ENCODE data around the gene MRPL4.
"Not testable (repeated sequence)": the region's sequence is repeated elsewhere in the genome, so short reads cannot be mapped to it uniquely, and the experiment has no call there.

The MRPL4 gene

GRCh38 chr19:10260141-10260584, 8.1 kb downstream of the MRPL4 start:
- DNase-seq (ENCODE audit: low read depth in 2 of 3, low spot score in 2 of 3) = peak; percentile 39 to 53 (median 45)

DNA sequence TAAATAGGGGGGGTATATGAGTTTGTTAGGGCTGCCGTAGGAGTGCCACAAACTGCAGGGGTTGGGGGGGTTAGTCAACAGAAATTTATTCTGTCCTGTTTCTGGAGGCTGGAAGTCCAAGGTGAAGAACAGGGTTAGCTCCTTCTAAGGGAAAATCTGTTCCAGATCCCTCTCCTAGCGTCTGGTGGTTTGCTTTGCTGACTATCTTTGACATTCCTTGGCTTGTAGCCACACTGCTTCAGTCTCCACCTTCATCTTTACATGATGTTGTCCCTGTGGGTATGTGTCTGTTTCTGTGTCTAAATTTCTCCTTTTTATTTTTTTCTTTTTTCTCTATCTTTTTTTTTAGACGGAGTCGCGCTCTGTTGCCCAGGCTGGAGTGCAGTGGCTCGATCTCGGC, 10.8 kb downstream of the MRPL4 start:
- DNase-seq (ENCODE audit: low read depth in 2 of 3, low spot score in 2 of 3) = no peak

DNA sequence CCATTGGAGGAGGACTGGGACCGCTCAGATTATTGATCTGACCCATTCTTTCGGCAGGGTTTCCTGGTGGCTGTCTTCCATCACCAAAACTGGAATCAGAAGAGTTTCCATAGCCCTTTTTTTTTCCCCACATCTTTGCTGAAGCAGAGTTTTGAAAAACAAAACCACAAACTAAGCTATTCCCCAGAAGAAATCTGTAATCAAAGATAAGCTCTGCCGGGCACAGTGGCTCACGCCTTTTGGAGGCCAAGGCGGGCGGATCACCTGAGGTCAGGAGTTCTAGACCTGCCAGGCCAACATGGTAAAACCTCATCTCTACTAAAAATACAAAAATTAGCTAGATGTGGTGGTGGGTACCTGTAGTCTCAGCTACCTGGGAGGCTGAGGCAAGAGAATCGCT, 14.7 kb downstream of the MRPL4 start:
- no peak for DNase-seq (ENCODE audit: low read depth in 2 of 3, low spot score in 2 of 3)

DNA sequence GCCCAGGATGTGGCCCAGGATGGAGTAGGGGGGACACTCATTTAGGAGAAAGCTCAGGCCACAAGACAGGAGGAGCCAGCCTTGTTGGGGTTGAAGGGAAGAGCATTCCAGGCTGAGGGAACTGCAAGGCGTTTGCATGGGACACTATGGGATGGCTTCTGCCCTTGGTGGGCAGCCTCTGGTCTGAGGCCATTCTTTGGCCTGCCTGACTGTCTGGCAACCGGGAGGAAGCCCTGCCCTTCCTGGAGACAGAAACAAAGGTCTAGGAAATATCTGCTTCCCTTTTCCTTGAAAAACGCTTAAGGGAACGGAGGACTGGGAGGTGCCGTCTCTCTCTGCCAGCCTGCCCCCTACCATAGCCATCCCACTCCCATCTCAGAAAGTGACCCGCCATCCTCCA, 16.1 kb downstream of the MRPL4 start:
- no peak for DNase-seq (ENCODE audit: low read depth in 2 of 3, low spot score in 2 of 3)

DNA sequence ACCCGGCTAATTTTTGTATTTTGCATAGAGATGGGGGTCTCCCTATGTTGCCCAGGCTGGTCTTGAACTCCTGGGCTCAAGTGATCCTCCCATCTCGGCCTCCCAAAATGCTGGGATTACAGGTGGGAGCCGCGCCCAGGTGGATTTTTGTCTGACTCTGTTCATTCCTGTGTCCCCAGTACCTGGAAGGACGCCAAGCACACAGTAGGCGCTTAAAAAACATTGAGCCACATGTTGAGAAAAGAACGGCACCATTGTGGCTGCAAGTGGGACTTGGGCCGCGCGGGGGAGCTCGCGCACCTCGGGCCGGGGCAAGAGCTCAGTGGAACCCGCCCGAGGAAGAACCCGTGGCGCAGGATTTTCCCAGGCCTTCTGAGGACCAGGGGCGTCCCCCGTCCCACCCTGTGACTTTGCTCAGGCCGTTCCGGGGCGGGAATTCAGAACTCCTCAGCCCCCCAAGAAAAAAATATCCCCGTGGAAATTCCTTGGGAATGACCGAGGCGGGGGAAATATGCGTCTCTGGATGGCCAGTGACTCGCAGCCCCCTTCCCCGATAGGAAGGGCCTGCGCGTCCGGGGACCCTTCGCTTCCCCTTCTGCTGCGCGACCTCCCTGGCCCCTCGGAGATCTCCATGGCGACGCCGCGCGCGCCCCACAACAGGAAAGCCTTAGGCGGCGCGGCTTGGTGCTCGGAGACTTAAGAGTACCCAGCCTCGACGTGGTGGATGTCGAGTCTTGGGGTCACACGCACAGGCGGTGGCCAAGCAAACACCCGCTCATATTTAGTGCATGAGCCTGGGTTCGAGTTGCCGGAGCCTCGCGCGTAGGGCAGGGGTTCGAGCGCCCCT, 17.5 kb downstream of the MRPL4 start:
- peak; percentile 72 to 94 (median 80) for DNase-seq (ENCODE audit: low read depth in 2 of 3, low spot score in 2 of 3)

- peak in 2 of 3 experiments; percentile 72 to 74 for DNase-seq (ENCODE audit: low read depth in 2 of 3, low spot score in 2 of 3)
These were observed 18.2 kb downstream of the MRPL4 start for GRCh38 chr19:10270180-10270615.

GRCh38 chr19:10270616-10271394, 18.8 kb downstream of the MRPL4 start, which contains the start of gene ICAM1:
ICAM1 (plus strand) TSS chr19:10271120; CDS start chr19:10271160, 40 bp downstream.
- DNase-seq (ENCODE audit: low read depth in 2 of 3, low spot score in 2 of 3) = peak; percentile 52 to 65 (median 61)

DNA sequence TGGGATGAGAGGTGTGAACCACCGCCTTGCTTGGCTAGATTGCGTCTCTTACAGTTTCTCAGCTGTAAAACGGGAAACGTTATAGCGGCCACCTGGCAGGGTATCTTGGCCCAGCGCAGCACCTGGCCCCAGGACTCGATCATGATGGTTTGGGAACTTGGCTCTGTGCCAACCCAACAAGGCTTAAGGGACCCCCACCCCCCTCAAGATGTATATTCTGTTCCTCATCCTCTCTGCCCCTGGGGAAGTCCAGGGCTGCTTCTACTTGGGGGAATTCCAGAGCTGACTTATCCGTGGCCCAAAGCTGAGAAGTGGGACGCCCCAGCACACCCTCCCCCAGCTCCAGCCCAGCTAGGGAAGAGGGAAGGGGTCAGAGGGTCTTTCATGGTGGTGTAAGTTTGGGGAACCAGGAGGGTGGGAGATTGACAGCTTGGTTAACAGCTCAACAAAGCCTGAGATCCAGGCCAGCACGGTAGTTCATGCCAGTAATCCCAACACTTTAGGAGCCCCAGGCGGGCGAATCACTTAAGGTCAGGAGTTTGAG, 19.6 kb downstream of the MRPL4 start:
- no peak for DNase-seq (ENCODE audit: low read depth in 2 of 3, low spot score in 2 of 3)

- DNase-seq (ENCODE audit: low read depth in 2 of 3, low spot score in 2 of 3) = no peak
These were observed 22.6 kb downstream of the MRPL4 start for GRCh38 chr19:10274589-10274988.

DNA sequence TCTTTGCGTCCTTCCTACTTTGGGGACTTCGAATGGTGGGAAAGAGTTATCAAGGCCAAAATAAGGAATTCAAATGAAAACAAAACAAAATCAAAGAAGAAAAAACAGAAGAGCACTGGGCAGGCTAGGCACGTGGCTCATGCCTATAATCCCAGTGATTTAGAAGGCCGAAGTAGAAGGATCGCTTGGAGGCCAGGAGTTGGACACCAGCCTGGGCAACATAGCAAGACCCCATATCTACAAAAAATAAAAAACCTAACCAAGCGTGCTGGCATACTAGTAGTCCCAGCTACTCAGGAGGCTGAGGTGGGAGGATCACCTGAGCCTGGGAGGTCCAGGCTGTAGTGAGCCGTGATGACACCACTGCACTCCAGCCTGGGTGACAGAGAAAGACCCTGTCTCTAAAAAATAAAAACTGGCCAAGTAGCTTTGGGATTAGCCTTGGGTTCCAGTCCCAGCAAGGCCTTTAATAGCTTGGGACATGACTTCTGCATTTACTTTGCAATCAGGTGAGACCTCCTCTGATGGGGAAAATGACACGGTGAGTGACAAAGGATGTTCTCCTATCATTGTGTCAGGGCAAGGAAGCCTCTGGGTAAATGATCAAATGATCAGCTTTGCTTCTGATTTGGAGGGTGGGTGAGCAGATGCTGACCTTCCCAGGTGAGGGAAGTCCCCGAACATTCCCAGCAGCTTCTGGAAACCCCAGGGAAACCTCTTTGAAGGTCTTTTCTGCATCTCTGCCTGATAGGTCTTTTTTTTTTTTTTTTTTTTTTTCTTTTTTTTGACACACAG, 26.0 kb downstream of the MRPL4 start:
- DNase-seq (ENCODE audit: low read depth in 2 of 3, low spot score in 2 of 3) = no peak

DNA sequence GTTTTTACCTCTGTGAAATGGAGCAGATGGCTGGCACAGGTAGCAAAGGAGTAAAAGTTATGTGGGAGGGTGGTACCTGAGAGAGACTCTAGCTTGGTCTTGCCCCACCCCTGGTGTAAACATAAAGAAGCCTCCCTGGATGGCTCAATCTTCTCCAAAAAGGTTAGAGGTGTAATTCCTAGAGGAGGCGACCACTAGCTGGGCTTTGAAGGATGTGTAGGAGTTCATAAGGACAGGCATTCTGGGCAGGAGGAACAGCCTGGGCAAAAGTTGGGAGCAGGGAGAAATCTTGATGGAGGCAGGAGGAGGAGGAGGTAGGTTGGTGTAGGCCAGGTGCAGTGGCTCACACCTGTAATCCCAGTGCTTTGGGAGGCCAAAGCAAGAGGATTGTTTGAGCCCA, 26.9 kb downstream of the MRPL4 start:
- no peak for DNase-seq (ENCODE audit: low read depth in 2 of 3, low spot score in 2 of 3)

GRCh38 chr19:10279737-10280442, 27.9 kb downstream of the MRPL4 start:
- no peak for DNase-seq (ENCODE audit: low read depth in 2 of 3, low spot score in 2 of 3)

- not testable (repeated sequence) for DNase-seq (ENCODE audit: low read depth in 2 of 3, low spot score in 2 of 3)
These were observed 30.0 kb downstream of the MRPL4 start for GRCh38 chr19:10282043-10282442.

DNA sequence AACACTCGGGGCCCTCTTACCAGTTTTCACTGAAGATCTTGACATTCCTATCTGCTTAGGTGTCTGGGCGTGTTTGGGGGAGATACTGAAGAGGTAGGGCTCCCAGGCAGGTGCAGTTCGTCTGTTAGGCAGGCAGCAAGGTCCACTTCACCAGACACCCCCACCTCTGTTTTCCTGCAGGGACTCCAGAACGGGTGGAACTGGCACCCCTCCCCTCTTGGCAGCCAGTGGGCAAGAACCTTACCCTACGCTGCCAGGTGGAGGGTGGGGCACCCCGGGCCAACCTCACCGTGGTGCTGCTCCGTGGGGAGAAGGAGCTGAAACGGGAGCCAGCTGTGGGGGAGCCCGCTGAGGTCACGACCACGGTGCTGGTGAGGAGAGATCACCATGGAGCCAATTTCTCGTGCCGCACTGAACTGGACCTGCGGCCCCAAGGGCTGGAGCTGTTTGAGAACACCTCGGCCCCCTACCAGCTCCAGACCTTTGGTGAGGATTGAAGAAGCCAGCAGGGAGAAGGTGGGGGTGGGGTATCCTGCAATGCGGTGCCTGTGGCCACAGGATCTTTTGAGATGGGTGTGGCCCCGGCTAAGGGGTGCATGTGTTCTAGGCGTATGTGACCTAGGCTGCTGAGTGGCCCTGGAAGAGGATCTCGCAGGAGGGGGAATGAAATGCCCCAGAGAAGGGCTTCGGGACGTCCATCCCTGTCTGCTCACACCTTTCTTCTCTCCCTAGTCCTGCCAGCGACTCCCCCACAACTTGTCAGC, 31.5 kb downstream of the MRPL4 start:
- DNase-seq (ENCODE audit: low read depth in 2 of 3, low spot score in 2 of 3) = no peak

DNA sequence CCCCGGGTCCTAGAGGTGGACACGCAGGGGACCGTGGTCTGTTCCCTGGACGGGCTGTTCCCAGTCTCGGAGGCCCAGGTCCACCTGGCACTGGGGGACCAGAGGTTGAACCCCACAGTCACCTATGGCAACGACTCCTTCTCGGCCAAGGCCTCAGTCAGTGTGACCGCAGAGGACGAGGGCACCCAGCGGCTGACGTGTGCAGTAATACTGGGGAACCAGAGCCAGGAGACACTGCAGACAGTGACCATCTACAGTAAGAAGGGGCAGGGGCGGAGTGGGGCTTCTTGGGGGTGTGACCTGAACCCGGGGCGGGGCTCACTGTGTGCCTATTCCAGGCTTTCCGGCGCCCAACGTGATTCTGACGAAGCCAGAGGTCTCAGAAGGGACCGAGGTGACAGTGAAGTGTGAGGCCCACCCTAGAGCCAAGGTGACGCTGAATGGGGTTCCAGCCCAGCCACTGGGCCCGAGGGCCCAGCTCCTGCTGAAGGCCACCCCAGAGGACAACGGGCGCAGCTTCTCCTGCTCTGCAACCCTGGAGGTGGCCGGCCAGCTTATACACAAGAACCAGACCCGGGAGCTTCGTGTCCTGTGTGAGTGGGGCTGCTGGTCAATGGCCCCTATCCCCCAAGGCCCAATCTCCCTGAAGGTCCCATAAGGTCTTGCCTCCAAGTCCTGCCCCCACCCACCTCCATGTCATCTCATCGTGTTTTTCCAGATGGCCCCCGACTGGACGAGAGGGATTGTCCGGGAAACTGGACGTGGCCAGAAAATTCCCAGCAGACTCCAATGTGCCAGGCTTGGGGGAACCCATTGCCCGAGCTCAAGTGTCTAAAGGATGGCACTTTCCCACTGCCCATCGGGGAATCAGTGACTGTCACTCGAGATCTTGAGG, 32.3 kb downstream of the MRPL4 start:
- DNase-seq (ENCODE audit: low read depth in 2 of 3, low spot score in 2 of 3) = no peak

DNA sequence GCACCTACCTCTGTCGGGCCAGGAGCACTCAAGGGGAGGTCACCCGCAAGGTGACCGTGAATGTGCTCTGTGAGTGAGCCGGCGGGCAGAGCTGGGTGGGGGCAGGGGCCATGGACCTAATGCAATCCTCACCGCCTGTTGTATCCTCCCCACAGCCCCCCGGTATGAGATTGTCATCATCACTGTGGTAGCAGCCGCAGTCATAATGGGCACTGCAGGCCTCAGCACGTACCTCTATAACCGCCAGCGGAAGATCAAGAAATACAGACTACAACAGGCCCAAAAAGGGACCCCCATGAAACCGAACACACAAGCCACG, 32.9 kb downstream of the MRPL4 start:
- no peak for DNase-seq (ENCODE audit: low read depth in 2 of 3, low spot score in 2 of 3)

DNA sequence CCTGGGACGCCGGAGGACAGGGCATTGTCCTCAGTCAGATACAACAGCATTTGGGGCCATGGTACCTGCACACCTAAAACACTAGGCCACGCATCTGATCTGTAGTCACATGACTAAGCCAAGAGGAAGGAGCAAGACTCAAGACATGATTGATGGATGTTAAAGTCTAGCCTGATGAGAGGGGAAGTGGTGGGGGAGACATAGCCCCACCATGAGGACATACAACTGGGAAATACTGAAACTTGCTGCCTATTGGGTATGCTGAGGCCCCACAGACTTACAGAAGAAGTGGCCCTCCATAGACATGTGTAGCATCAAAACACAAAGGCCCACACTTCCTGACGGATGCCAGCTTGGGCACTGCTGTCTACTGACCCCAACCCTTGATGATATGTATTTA, 33.4 kb downstream of the MRPL4 start:
- no peak for DNase-seq (ENCODE audit: low read depth in 2 of 3, low spot score in 2 of 3)

DNA sequence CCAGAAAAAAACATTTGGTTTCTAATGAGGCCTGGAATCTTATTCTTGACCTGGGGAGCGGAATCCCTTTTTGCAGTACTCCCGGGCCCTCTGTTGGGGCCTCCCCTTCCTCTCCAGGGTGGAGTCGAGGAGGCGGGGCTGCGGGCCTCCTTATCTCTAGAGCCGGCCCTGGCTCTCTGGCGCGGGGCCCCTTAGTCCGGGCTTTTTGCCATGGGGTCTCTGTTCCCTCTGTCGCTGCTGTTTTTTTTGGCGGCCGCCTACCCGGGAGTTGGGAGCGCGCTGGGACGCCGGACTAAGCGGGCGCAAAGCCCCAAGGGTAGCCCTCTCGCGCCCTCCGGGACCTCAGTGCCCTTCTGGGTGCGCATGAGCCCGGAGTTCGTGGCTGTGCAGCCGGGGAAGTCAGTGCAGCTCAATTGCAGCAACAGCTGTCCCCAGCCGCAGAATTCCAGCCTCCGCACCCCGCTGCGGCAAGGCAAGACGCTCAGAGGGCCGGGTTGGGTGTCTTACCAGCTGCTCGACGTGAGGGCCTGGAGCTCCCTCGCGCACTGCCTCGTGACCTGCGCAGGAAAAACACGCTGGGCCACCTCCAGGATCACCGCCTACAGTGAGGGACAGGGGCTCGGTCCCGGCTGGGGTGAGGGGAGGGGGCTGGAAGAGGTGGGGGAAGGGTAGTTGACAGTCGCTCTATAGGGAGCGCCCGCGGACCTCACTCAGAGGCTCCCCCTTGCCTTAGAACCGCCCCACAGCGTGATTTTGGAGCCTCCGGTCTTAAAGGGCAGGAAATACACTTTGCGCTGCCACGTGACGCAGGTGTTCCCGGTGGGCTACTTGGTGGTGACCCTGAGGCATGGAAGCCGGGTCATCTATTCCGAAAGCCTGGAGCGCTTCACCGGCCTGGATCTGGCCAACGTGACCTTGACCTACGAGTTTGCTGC, 35.1 kb downstream of the MRPL4 start, which contains the start of gene ICAM4:
Gene ICAM4, plus strand, starts transcription at position 153 of the 935 bp plus-strand sequence. Its CDS starts 58 bp downstream, at position 211.
- no peak for DNase-seq (ENCODE audit: low read depth in 2 of 3, low spot score in 2 of 3)

Data from activated CD8-positive, alpha-beta memory T cell treated with anti-CD3 and anti-CD28 coated beads for 48 hours (primary cell).